ENCODE measurements around the gene GRB2.

GRB2 gene

DNA sequence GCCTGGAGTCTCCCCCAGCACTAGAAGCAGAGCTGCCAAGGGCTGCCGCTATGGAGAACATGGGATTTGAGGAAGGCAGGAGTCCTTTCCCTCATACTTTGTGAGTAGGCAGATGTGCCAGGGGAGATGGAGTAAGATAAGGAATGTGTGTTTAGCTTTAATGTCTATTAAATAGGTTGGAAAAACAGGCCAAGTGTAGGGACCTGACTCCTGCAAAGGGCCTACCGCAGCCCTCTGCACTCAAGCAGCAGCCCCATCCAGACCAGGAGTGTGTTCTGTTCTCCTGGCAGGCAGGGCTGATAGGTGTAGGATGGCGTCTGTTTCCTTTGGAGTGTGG is 132.7 kb downstream of the GRB2 start:
- DNase-seq: no peak

DNA sequence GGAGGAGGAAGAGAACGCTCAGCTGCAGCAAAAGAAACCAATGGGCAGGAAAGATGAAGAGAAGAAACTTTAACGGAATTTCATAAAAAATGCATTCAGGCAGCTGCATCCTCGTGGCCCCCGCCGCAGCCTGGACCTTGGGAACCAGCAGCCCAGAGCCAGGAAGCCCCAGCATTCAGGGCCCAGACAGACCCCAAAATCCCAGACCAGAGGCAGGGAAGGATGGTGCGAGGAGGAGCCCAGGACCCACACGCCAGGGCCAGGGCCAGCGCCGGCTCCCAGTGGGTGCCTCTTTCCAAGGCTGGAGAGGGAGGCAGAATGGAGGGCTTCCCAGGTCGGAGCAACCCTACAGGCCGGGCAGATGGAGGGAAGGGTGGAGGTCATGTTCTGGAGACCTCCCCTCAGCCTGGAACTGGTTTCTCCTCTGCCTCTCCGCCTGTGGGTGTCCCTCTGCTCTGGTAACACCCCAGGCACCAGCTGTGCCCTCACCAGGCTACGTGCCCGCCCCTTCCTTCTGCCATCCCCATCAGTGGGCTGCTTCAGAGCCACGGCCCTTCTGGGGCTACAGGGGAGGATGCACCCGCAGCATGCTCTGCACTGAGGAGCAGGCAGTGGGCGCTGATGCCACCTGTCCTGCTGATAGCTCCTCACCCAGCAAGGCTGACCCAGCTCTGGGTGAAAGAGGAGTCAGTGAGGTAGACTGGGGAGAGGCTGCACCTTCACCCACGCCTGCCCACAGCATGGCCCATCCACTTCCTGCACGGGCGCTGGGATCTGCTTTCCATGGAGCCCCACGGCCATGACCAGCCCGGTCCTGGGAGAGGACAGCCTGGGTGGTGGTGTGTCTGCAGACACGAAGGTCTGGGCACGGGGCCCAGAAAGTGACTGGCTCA is 133.3 kb downstream of the GRB2 start:
- peak; percentile 63 for DNase-seq

- DNase-seq: peak; percentile 78
These were observed 134.1 kb downstream of the GRB2 start for GRCh38 chr17:75271233-75271954.

- DNase-seq: no peak
These were observed 134.6 kb downstream of the GRB2 start, which contains the start of gene MIF4GD for GRCh38 chr17:75270966-75271232. Gene MIF4GD, minus strand, starts transcription at chr17:75271231. Its CDS starts 1,036 bp downstream, at chr17:75270195.

DNA sequence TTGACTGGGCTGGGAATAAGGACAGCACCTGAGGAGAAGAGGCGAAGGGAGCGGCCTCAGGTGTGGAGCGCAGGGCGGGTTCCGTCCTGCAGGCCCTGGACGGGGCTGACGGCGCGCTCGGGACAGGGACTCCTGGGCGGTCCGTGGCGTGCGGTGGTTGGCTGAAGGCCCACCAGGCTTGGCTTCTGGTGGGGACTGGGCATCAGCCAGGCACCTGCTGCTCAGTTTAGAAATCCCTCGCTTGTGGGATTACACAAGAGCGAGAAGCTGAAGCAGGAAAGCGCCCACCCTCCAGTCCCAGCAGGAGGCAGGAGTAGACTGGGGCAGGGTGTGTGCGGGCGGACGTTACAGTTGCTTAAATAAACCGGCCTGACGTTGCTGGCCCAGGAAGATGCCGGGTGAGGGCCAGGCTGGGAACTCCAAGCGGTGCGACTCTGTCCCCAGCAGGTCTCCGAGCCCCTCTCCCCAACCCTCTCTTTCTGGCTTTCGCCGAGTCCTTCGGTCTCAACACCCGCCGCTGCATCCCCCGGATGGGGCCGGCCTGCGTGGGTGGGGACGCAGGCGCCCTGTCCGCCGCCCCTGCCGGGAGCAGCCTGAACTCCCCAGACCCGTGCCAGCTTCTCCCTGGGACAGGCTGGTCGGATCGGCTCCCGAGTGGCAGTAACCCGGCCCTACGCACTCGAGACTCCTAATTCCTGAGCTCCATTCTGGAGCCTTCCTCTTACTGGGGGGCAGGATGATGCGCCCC is 135.1 kb downstream of the GRB2 start:
- peak; percentile 81 for DNase-seq

- DNase-seq: no peak
These were observed 135.6 kb downstream of the GRB2 start for GRCh38 chr17:75269844-75270217.
